ENCODE data around the gene TP53. TPM values are rescaled to one million over a fixed set of nuclear protein-coding genes. Genes with fewer than 3 reads are reported as not detected.

The TP53 gene
- total RNA-seq, 6 experiments from 2014 or later = 68.1 to 84.3 (median 75.4) TPM

GRCh38 chr17:7640783-7641182 lies 46.5 kb downstream of the TP53 start:
- Mint-ChIP-seq H3K9me3 (peaks cover 7% of the 10 kb centered on the region; the same call in 1 of the 2 replicates), H3K36me3 (ENCODE audit: low read depth) (peaks cover 6% of the 10 kb centered on the region; the same call in 1 of the 2 replicates), H3K27me3 (ENCODE audit: insufficient read depth) (peaks cover 17% of the 10 kb centered on the region), H3K4me3 (no peak overlapping the region), H3K4me1 (ENCODE audit: low read depth) (no peaks in the 10 kb centered on the region), H3K27ac (no peak overlapping the region)
- no peak for DNase-seq
- no peak for TF ChIP-seq CTCF (IDR thresholded peaks at IDR 0.05)

- no peak for DNase-seq
- Mint-ChIP-seq H3K4me1 (ENCODE audit: low read depth) (no peaks in the 10 kb centered on the region), H3K9me3 (no peaks in the 10 kb centered on the region), H3K4me3 (no peak overlapping the region), H3K27ac (no peak overlapping the region), H3K27me3 (ENCODE audit: insufficient read depth) (peaks cover 8% of the 10 kb centered on the region), H3K36me3 (ENCODE audit: low read depth) (no peaks in the 10 kb centered on the region)
- no peak for TF ChIP-seq CTCF (IDR thresholded peaks at IDR 0.05)
These were observed 51.1 kb downstream of the TP53 start for GRCh38 chr17:7636163-7636562.

- H3K9me3 Mint-ChIP-seq = no peaks in the 10 kb centered on the region
- H3K27me3 Mint-ChIP-seq (ENCODE audit: insufficient read depth) = peaks cover 6% of the 10 kb centered on the region
- no peaks in the 10 kb centered on the region for H3K4me1 Mint-ChIP-seq (ENCODE audit: low read depth)
- no peak overlapping the region for H3K4me3 Mint-ChIP-seq
- DNase-seq = peak; percentile 25
- H3K27ac Mint-ChIP-seq = no peak overlapping the region
- no peaks in the 10 kb centered on the region for H3K36me3 Mint-ChIP-seq (ENCODE audit: low read depth)
- peak; percentile 69 for TF ChIP-seq CTCF (IDR thresholded peaks at IDR 0.05)
These were observed 52.9 kb downstream of the TP53 start for GRCh38 chr17:7634384-7634783.

- Mint-ChIP-seq H3K9me3 (no peaks in the 10 kb centered on the region), H3K4me1 (ENCODE audit: low read depth) (no peaks in the 10 kb centered on the region), H3K36me3 (ENCODE audit: low read depth) (no peaks in the 10 kb centered on the region), H3K27me3 (ENCODE audit: insufficient read depth) (peaks cover 4% of the 10 kb centered on the region), H3K27ac (no peak overlapping the region), H3K4me3 (no peak overlapping the region)
- no peak for TF ChIP-seq CTCF (IDR thresholded peaks at IDR 0.05)
- no peak for DNase-seq
These were observed 54.2 kb downstream of the TP53 start for GRCh38 chr17:7633093-7633492.

GRCh38 chr17:7632492-7632894 lies 54.8 kb downstream of the TP53 start:
- H3K4me3 Mint-ChIP-seq = no peak overlapping the region
- peak; percentile 82 for TF ChIP-seq CTCF (IDR thresholded peaks at IDR 0.05)
- H3K4me1 Mint-ChIP-seq (ENCODE audit: low read depth) = no peaks in the 10 kb centered on the region
- H3K27me3 Mint-ChIP-seq (ENCODE audit: insufficient read depth) = peaks cover 4% of the 10 kb centered on the region
- peak; percentile 51 for DNase-seq
- H3K27ac Mint-ChIP-seq = no peak overlapping the region
- H3K36me3 Mint-ChIP-seq (ENCODE audit: low read depth) = no peaks in the 10 kb centered on the region
- H3K9me3 Mint-ChIP-seq = no peaks in the 10 kb centered on the region
